ENCODE data around the gene TMEM131L. TPM values are rescaled to one million over a fixed set of nuclear protein-coding genes. Genes with fewer than 3 reads are reported as not detected.

TMEM131L gene
- polyA plus RNA-seq, 1 donor (not counting 4 experiments of a cell fraction or from before 2014, with no cell fraction given), result 10.3 TPM

GRCh38 chr4:153570228-153570973, 104.2 kb downstream of the TMEM131L start:
- H3K27me3 ChIP-seq (ENCODE audit: control insufficient read depth, extremely low read depth, insufficient read depth, low read length), result no peaks in the 10 kb centered on the region
- H3K79me2 ChIP-seq (ENCODE audit: control insufficient read depth, insufficient read depth, low read length), result no peaks in the 10 kb centered on the region
- no peak overlapping the region for H3K4me3 ChIP-seq (ENCODE audit: control insufficient read depth in 2 of 3, extremely low read depth in 1 of 3, insufficient read depth in 2 of 3, low read depth in 1 of 3, low read length in 3 of 3)
- H3K9me1 ChIP-seq (ENCODE audit: control insufficient read depth, extremely low read depth, insufficient read depth, low read length), result no peaks in the 10 kb centered on the region
- no peak overlapping the region for H3K9ac ChIP-seq (ENCODE audit: control insufficient read depth, extremely low read depth, insufficient read depth, low read length)
- dilution Hi-C loops (cut with MboI; ENCODE audit: extremely low pct_ligation_motif_present, low sequenced_read_pairs), result no loop called here
- FAIRE-seq (no peak), DNase-seq (ENCODE audit: low read depth, low spot score) (no peak)
- peaks cover 0 to 1% of the 10 kb centered on the region in 2 experiments for H3K36me3 ChIP-seq (ENCODE audit: control insufficient read depth in 2 of 2, extremely low read depth in 1 of 2, insufficient read depth in 2 of 2, low read length in 2 of 2)
- no peak overlapping the region for H3K27ac ChIP-seq (ENCODE audit: control insufficient read depth, insufficient read depth, low read length)
- H3K4me1 ChIP-seq (ENCODE audit: control insufficient read depth, extremely low read depth, insufficient read depth, low read length), result peaks cover 7% of the 10 kb centered on the region
- H4K20me1 ChIP-seq (ENCODE audit: control insufficient read depth, extremely low read depth, insufficient read depth, low read length), result no peaks in the 10 kb centered on the region
- H3K9me3 ChIP-seq (ENCODE audit: control insufficient read depth, low read depth, low read length), result no peaks in the 10 kb centered on the region
- H3K4me2 ChIP-seq (ENCODE audit: control insufficient read depth, extremely low read depth, insufficient read depth, low read depth, low read length), result no peak overlapping the region
- no peak for TF ChIP-seq EZH2 (IDR thresholded peaks at IDR 0.05; ENCODE audit: low read length)
- no peak for TF ChIP-seq CTCF (optimal IDR thresholded peaks at IDR 0.05 in 1 of 3, IDR thresholded peaks at IDR 0.05 in 1 of 3, conservative IDR thresholded peaks at IDR 0.05 in 1 of 3; ENCODE audit: extremely low read depth in 1 of 3, insufficient read depth in 2 of 3, low read length in 3 of 3)
- H2AFZ ChIP-seq (ENCODE audit: control insufficient read depth, low read length), result no peak overlapping the region

GRCh38 chr4:153571006-153571545, 104.9 kb downstream of the TMEM131L start:
- no peaks in the 10 kb centered on the region for H3K9me1 ChIP-seq (ENCODE audit: control insufficient read depth, extremely low read depth, insufficient read depth, low read length)
- no peak overlapping the region for H3K9ac ChIP-seq (ENCODE audit: control insufficient read depth, extremely low read depth, insufficient read depth, low read length)
- DNase-seq (ENCODE audit: low read depth, low spot score) (no peak), FAIRE-seq (peak; percentile 67)
- peaks cover 0 to 1% of the 10 kb centered on the region in 2 experiments for H3K36me3 ChIP-seq (ENCODE audit: control insufficient read depth in 2 of 2, extremely low read depth in 1 of 2, insufficient read depth in 2 of 2, low read length in 2 of 2)
- dilution Hi-C loops (cut with MboI; ENCODE audit: extremely low pct_ligation_motif_present, low sequenced_read_pairs), result no loop called here
- H4K20me1 ChIP-seq (ENCODE audit: control insufficient read depth, extremely low read depth, insufficient read depth, low read length), result no peaks in the 10 kb centered on the region
- H3K4me1 ChIP-seq (ENCODE audit: control insufficient read depth, extremely low read depth, insufficient read depth, low read length), result peaks cover 7% of the 10 kb centered on the region
- TF ChIP-seq EZH2 (IDR thresholded peaks at IDR 0.05; ENCODE audit: low read length) (no peak), CTCF (optimal IDR thresholded peaks at IDR 0.05 in 1 of 3, IDR thresholded peaks at IDR 0.05 in 1 of 3, conservative IDR thresholded peaks at IDR 0.05 in 1 of 3; ENCODE audit: extremely low read depth in 1 of 3, insufficient read depth in 2 of 3, low read length in 3 of 3) (no peak)
- H2AFZ ChIP-seq (ENCODE audit: control insufficient read depth, low read length), result no peak overlapping the region
- H3K79me2 ChIP-seq (ENCODE audit: control insufficient read depth, insufficient read depth, low read length), result no peaks in the 10 kb centered on the region
- H3K4me3 ChIP-seq (ENCODE audit: control insufficient read depth in 2 of 3, extremely low read depth in 1 of 3, insufficient read depth in 2 of 3, low read depth in 1 of 3, low read length in 3 of 3), result no peak overlapping the region
- H3K27ac ChIP-seq (ENCODE audit: control insufficient read depth, insufficient read depth, low read length), result no peak overlapping the region
- no peak overlapping the region for H3K4me2 ChIP-seq (ENCODE audit: control insufficient read depth, extremely low read depth, insufficient read depth, low read depth, low read length)
- no peaks in the 10 kb centered on the region for H3K27me3 ChIP-seq (ENCODE audit: control insufficient read depth, extremely low read depth, insufficient read depth, low read length)
- H3K9me3 ChIP-seq (ENCODE audit: control insufficient read depth, low read depth, low read length), result no peaks in the 10 kb centered on the region

All from keratinocyte (primary cell).